Measurements from ENCODE around the gene LATS1.
"Not testable (repeated sequence)": the region's sequence is repeated elsewhere in the genome, so short reads cannot be mapped to it uniquely, and the experiment has no call there.

DNA sequence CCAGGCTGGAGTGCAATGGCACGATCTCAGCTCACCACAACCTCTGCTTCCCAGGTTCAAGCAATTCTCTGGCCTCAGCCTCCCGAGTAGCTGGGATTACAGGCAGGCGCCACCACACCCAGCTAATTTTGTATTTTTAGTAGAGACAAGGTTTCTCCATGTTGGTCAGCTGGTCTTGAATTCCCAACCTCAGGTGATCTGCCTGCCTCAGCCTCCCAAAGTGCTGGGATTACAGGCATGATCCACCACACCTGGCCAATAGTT is 35.4 kb upstream of the LATS1 start:
- TF ChIP-seq, protein P1, sequence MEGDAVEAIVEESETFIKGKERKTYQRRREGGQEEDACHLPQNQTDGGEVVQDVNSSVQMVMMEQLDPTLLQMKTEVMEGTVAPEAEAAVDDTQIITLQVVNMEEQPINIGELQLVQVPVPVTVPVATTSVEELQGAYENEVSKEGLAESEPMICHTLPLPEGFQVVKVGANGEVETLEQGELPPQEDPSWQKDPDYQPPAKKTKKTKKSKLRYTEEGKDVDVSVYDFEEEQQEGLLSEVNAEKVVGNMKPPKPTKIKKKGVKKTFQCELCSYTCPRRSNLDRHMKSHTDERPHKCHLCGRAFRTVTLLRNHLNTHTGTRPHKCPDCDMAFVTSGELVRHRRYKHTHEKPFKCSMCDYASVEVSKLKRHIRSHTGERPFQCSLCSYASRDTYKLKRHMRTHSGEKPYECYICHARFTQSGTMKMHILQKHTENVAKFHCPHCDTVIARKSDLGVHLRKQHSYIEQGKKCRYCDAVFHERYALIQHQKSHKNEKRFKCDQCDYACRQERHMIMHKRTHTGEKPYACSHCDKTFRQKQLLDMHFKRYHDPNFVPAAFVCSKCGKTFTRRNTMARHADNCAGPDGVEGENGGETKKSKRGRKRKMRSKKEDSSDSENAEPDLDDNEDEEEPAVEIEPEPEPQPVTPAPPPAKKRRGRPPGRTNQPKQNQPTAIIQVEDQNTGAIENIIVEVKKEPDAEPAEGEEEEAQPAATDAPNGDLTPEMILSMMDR (IDR thresholded peaks at IDR 0.05; ENCODE audit: low read depth, low read length, missing input control): not testable (repeated sequence)
- TF ChIP-seq HNF4G (IDR thresholded peaks at IDR 0.05); NR2F2 (IDR thresholded peaks at IDR 0.05); RAD21 (IDR thresholded peaks at IDR 0.05); GABPA (IDR thresholded peaks at IDR 0.05 in 1 of 2, conservative IDR thresholded peaks at IDR 0.05 in 1 of 2); SP1 (IDR thresholded peaks at IDR 0.05); EGR1 (IDR thresholded peaks at IDR 0.05; ENCODE audit: low read depth in 2 of 2); JUND (IDR thresholded peaks at IDR 0.05); TAF1 (conservative IDR thresholded peaks at IDR 0.05); YY1 (IDR thresholded peaks at IDR 0.05): not testable (repeated sequence)
- TF ChIP-seq, protein P2, sequence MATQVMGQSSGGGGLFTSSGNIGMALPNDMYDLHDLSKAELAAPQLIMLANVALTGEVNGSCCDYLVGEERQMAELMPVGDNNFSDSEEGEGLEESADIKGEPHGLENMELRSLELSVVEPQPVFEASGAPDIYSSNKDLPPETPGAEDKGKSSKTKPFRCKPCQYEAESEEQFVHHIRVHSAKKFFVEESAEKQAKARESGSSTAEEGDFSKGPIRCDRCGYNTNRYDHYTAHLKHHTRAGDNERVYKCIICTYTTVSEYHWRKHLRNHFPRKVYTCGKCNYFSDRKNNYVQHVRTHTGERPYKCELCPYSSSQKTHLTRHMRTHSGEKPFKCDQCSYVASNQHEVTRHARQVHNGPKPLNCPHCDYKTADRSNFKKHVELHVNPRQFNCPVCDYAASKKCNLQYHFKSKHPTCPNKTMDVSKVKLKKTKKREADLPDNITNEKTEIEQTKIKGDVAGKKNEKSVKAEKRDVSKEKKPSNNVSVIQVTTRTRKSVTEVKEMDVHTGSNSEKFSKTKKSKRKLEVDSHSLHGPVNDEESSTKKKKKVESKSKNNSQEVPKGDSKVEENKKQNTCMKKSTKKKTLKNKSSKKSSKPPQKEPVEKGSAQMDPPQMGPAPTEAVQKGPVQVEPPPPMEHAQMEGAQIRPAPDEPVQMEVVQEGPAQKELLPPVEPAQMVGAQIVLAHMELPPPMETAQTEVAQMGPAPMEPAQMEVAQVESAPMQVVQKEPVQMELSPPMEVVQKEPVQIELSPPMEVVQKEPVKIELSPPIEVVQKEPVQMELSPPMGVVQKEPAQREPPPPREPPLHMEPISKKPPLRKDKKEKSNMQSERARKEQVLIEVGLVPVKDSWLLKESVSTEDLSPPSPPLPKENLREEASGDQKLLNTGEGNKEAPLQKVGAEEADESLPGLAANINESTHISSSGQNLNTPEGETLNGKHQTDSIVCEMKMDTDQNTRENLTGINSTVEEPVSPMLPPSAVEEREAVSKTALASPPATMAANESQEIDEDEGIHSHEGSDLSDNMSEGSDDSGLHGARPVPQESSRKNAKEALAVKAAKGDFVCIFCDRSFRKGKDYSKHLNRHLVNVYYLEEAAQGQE (IDR thresholded peaks at IDR 0.05): not testable (repeated sequence)
- TF ChIP-seq, protein P3, sequence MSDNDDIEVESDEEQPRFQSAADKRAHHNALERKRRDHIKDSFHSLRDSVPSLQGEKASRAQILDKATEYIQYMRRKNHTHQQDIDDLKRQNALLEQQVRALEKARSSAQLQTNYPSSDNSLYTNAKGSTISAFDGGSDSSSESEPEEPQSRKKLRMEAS (IDR thresholded peaks at IDR 0.05): not testable (repeated sequence)
- TF ChIP-seq, protein P4, sequence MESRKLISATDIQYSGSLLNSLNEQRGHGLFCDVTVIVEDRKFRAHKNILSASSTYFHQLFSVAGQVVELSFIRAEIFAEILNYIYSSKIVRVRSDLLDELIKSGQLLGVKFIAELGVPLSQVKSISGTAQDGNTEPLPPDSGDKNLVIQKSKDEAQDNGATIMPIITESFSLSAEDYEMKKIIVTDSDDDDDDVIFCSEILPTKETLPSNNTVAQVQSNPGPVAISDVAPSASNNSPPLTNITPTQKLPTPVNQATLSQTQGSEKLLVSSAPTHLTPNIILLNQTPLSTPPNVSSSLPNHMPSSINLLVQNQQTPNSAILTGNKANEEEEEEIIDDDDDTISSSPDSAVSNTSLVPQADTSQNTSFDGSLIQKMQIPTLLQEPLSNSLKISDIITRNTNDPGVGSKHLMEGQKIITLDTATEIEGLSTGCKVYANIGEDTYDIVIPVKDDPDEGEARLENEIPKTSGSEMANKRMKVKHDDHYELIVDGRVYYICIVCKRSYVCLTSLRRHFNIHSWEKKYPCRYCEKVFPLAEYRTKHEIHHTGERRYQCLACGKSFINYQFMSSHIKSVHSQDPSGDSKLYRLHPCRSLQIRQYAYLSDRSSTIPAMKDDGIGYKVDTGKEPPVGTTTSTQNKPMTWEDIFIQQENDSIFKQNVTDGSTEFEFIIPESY (IDR thresholded peaks at IDR 0.05): not testable (repeated sequence)
